GM08714 (cell line): Measurements from ENCODE around the gene MGAT4B.

Experiments
- H3K4me3 ChIP-seq: fragments of 200-500 bp; sonication (Bioruptor generic); 2 replicates; pipeline ENCODE4 v1.5.1; 2014; ENCODE audit warnings: mild to moderate bottlenecking, low read length, inconsistent platforms
- ZNF274 ChIP-seq: IDR thresholded peaks from 2 replicates; pipeline ENCODE4 v1.6.1; 2012; ENCODE audit warnings: mild to moderate bottlenecking, low read depth, low read length

Gene MGAT4B

GRCh38 chr5:179798771-179799643, 7.7 kb downstream of the MGAT4B start:
- H3K4me3 ChIP-seq: no peak overlapping the region
- TF ChIP-seq ZNF274: no peak

GRCh38 chr5:179798144-179798770, 8.4 kb downstream of the MGAT4B start:
- no peak for TF ChIP-seq ZNF274
- H3K4me3 ChIP-seq: no peak overlapping the region

GRCh38 chr5:179797741-179798140, 8.9 kb downstream of the MGAT4B start:
- no peak overlapping the region for H3K4me3 ChIP-seq
- TF ChIP-seq ZNF274: no peak

GRCh38 chr5:179796877-179797608, 9.6 kb downstream of the MGAT4B start:
- TF ChIP-seq ZNF274: no peak
- H3K4me3 ChIP-seq: peak overlapping the region; percentile 59; the same call in 1 of the 2 replicates

- TF ChIP-seq ZNF274: no peak
- peak overlapping the region; percentile 59; the same call in 1 of the 2 replicates for H3K4me3 ChIP-seq
These were observed 10.5 kb downstream of the MGAT4B start for GRCh38 chr5:179795863-179796833.

GRCh38 chr5:179795049-179795862, 11.4 kb downstream of the MGAT4B start:
- no peak for TF ChIP-seq ZNF274
- H3K4me3 ChIP-seq: peak overlapping the region; percentile 59; the same call in 1 of the 2 replicates

- TF ChIP-seq ZNF274: no peak
- no peak overlapping the region for H3K4me3 ChIP-seq
These were observed 12.1 kb downstream of the MGAT4B start for GRCh38 chr5:179794575-179794974.

- H3K4me3 ChIP-seq: no peak overlapping the region
- no peak for TF ChIP-seq ZNF274
These were observed 12.5 kb downstream of the MGAT4B start for GRCh38 chr5:179794171-179794570.

- no peak for TF ChIP-seq ZNF274
- no peak within 1 kb of the TSS for H3K4me3 ChIP-seq
These were observed 13.1 kb downstream of the MGAT4B start, which contains the start of gene LTC4S for GRCh38 chr5:179793468-179794139. LTC4S (plus strand) TSS chr5:179793986; CDS start chr5:179794081, 95 bp downstream.

GRCh38 chr5:179792612-179793467, 13.8 kb downstream of the MGAT4B start:
- no peak overlapping the region for H3K4me3 ChIP-seq
- TF ChIP-seq ZNF274: no peak
